ENCODE measurements around the gene ABHD6. TPM values are rescaled to one million over a fixed set of nuclear protein-coding genes. Genes with fewer than 3 reads are reported as not detected.
A peak's percentile ranks its signal among the peaks of the same experiment; 100 is the strongest.

Gene ABHD6
- total and polyA plus RNA-seq, 7 donors = 1.7 to 7.2 (median 5.0) TPM

DNA sequence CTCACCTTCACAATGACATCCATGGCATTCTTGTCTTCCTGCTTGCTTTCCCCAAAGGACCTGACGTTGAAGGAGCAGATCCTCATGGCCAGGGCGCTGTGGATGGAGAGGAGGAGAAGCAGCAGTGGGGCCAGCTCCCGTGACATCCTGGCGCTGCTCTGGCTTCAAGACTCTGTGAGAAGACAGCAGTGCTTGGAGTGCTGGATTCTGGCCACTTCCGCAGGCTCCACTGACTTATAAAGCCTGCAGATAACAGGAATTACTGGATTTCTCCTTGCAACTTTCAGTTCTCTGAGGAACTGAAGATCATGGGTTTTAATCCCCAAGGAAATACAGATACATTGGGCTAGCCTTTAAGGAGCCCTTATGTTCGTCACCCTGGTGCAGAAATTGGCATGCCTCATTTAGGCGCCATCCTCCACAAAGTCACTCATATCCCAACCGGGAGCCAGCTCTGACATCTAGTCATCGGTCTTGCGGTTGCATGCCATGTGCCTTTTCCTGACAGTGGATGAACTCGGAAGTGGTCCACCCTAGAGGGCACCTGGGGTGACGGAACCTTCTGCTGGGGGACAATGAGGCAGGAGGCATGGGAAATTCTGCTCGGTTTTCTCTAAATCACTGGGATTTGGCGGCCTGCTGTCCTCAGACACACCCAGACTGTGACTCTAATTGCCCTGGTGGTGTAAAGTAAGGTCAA, 26.7 kb upstream of the ABHD6 start, which contains the start of gene DNASE1L3:
TSS of gene DNASE1L3 (minus strand) at position 212 of the 700 bp plus-strand sequence. CDS start at position 146, 66 bp downstream.
- TF ChIP-seq, protein P1, sequence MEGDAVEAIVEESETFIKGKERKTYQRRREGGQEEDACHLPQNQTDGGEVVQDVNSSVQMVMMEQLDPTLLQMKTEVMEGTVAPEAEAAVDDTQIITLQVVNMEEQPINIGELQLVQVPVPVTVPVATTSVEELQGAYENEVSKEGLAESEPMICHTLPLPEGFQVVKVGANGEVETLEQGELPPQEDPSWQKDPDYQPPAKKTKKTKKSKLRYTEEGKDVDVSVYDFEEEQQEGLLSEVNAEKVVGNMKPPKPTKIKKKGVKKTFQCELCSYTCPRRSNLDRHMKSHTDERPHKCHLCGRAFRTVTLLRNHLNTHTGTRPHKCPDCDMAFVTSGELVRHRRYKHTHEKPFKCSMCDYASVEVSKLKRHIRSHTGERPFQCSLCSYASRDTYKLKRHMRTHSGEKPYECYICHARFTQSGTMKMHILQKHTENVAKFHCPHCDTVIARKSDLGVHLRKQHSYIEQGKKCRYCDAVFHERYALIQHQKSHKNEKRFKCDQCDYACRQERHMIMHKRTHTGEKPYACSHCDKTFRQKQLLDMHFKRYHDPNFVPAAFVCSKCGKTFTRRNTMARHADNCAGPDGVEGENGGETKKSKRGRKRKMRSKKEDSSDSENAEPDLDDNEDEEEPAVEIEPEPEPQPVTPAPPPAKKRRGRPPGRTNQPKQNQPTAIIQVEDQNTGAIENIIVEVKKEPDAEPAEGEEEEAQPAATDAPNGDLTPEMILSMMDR (IDR thresholded peaks at IDR 0.05) = no peak
- intact Hi-C loops (cut with DNase I) = no loop called here
- Histone ChIP-seq H3K36me3 (ENCODE audit: insufficient read depth in 1 of 2, low read depth in 1 of 2) (no peaks in the 10 kb centered on the region), H3K4me1 (no peaks in the 10 kb centered on the region), H3K9me3 (no peaks in the 10 kb centered on the region), H3K27ac (no peak within 1 kb of the TSS), H3K27me3 (ENCODE audit: insufficient read depth in 3 of 3, low read length in 2 of 3) (no peaks in the 10 kb centered on the region), H3K4me3 (no peak within 1 kb of the TSS)
- ATAC-seq (no peak), DNase-seq (no peak)
- WGBS, 3 donors = 67 to 75% (median 71%) methylated on average over 14 of the region's 14 CpGs

DNA sequence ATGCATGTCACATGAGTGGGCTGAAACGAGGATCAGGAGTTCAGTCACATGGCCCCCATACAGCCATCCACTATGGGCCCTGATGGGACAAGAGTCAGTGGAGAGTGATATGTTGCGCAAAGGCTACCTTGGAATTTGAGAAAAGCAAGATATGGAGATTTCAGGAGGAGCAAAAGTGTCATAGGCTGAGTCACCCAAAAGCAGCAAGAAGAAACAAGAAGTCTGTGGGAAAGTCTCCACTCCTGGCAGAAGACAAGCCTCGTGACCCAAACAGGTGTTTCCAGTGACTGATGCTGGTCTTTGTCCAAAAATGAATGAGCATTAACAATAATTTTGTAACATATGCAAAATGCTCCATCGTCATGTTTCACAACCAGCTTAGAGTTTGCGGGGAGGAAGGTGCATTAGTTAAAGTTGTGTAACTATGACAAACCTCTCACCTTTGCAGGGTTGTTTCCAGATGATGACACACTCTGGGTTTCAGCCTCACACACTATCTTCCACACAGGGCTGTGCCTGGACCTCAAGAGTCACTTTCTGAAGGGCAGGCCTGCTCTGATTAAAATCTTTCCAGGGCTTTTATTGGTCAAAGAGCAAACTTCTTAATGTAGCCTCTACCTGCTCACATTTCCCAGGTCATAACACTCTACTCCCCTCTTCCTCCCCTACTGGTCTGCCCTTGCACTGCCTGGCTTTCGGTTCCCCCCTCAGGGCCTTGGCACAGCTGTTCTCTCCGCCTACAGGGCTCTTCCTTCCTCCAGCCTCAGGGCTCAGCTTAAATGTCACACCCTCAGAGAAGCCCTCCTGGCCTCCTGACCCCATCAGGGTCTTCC, 22.9 kb upstream of the ABHD6 start:
- WGBS, 3 donors = 39 to 44% (median 40%) methylated on average over 7 of the region's 7 CpGs
- TF ChIP-seq, protein P1 (IDR thresholded peaks at IDR 0.05) = no peak
- H3K4me3 ChIP-seq = no peak overlapping the region
- H3K27me3 ChIP-seq (ENCODE audit: insufficient read depth in 3 of 3, low read length in 2 of 3) = no peaks in the 10 kb centered on the region
- no peaks in the 10 kb centered on the region for H3K9me3 ChIP-seq
- ATAC-seq (peak in 3 of 4 donors; percentile 37 to 55 (median 54)), DNase-seq (no peak)
- H3K4me1 ChIP-seq = no peaks in the 10 kb centered on the region
- H3K36me3 ChIP-seq (ENCODE audit: insufficient read depth in 1 of 2, low read depth in 1 of 2) = no peaks in the 10 kb centered on the region
- H3K27ac ChIP-seq = no peak overlapping the region
- intact Hi-C loops (cut with DNase I) = loop anchor here (5.0 kb wide), 2 partner anchors 32 to 37 kb away; no protein-coding TSS in a partner anchor

DNA sequence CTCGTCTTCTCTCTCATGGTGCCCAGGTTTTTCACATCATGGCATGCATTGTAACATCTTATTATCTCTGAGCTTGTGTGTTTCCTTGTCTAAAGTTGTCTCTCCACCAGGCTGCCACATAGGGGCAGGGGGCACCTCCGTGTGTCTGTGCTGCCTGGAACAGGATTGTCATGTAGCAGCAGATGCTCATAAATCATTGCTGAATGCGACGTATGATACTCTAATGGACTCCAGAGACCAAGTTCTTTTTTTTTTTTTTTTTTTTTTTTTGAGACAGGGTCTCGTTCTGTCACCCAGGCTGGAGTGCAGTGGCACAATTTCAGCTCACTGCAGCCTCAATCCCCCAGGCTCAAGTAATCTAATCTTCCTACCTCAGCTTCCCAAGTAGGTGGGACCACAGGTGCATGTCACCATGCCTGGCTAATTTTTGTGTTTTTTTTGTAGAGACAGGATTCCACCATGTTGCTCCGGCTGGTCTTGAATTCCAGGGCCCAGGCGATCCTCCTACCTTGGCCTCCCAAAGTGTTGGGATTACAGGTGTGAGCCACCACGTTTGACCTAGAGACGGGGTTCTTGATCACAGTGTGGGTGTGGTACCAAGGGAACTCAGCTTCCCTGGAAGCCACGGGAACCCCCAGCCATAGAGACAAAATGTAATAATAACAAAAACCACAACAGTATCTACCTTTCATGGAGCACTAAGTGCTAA, 22.1 kb upstream of the ABHD6 start:
- 66 to 77% (median 72%) methylated on average over 9 to 10 of the region's 10 CpGs for WGBS, 3 donors
- Histone ChIP-seq H3K9me3 (no peaks in the 10 kb centered on the region), H3K36me3 (ENCODE audit: insufficient read depth in 1 of 2, low read depth in 1 of 2) (no peaks in the 10 kb centered on the region), H3K4me3 (no peak overlapping the region), H3K27ac (no peak overlapping the region), H3K27me3 (ENCODE audit: insufficient read depth in 3 of 3, low read length in 2 of 3) (no peaks in the 10 kb centered on the region), H3K4me1 (no peaks in the 10 kb centered on the region)
- no peak for DNase-seq
- ATAC-seq = no peak
- TF ChIP-seq, protein P1 (IDR thresholded peaks at IDR 0.05) = no peak
- intact Hi-C loops (cut with DNase I) = loop anchor here (5.0 kb wide), 2 partner anchors 33 to 38 kb away; no protein-coding TSS in a partner anchor

DNA sequence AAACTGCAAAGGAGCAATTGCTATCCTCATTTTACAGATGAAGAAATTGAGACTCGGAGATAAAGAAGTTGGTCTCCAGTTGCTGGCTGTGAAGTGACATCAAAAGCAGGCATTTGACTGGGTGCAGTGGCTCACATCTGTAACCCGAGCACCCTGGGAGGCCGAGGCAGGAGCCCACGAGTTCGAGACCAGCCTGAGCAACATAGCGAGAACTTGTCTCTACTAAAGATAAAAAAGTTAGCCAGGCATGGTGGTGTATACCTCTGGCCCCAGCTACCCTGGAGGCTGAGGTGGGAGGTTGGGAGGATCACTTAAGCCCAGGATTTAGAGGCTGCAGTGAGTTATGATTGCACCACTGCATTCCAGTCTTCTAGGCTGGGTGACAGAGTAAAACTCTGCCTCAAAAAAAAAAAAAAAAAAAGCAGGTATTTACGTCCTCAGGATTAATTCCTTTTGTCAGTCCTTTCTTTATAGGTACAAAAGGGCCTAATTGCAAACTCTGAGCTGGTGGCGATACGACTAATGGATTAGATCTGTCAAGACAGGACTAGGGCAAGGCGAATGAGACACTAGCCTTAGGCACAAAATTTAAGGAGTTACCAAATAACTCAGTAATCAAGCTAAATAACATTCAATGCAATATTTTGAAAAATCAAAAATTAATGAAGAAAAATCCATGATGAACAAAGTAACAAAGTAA, 20.9 kb upstream of the ABHD6 start:
- WGBS, 3 donors = 75 to 79% (median 79%) methylated on average over 10 of the region's 10 CpGs
- no peak for DNase-seq
- intact Hi-C loops (cut with DNase I) = loop anchor here (5.0 kb wide), 2 partner anchors 34 to 39 kb away; no protein-coding TSS in a partner anchor
- no peaks in the 10 kb centered on the region for H3K4me1 ChIP-seq
- no peaks in the 10 kb centered on the region for H3K27me3 ChIP-seq (ENCODE audit: insufficient read depth in 3 of 3, low read length in 2 of 3)
- no peak for ATAC-seq
- no peaks in the 10 kb centered on the region for H3K36me3 ChIP-seq (ENCODE audit: insufficient read depth in 1 of 2, low read depth in 1 of 2)
- H3K27ac ChIP-seq = no peak overlapping the region
- H3K4me3 ChIP-seq = no peak overlapping the region
- no peaks in the 10 kb centered on the region for H3K9me3 ChIP-seq
- TF ChIP-seq, protein P1 (IDR thresholded peaks at IDR 0.05) = no peak
